ENCODE measurements around the gene EDN2.

The EDN2 gene

DNA sequence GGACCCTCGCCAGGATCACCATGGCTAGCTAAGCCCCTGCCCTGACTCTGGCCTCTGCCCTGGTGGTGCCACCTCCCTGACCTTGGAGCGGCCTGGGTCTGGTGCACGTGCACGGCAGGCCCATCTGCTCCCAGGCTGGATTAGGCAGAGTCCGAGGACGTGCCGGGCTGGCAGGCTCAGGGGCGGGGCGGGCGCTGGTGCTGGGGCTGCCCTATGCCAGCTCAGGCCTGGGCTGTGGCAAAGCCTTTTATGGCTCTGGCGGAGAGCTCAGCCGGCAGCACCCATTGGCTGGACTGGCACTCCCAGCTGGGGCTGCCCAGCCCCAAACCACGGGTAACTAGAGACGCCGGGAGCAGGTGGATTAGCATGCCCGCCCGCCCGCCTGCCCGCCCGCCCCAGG lies 17.1 kb upstream of the EDN2 start:
- no peaks in the 10 kb centered on the region for H3K9me2 ChIP-seq (replicated peaks; ENCODE audit: insufficient read depth, low read length)
- no peak overlapping the region for H3K9ac ChIP-seq (ENCODE audit: low read length)
- no peak overlapping the region for H3K4me2 ChIP-seq (ENCODE audit: low read depth, low read length)
- H3K4me3 ChIP-seq (ENCODE audit: low read length): no peak overlapping the region
- H3K36me3 ChIP-seq (replicated peaks; ENCODE audit: insufficient read depth, low read length): no peaks in the 10 kb centered on the region
- H3K9me3 ChIP-seq (replicated peaks; ENCODE audit: insufficient read depth, low read length): no peaks in the 10 kb centered on the region
- H2AFZ ChIP-seq (ENCODE audit: low read length): no peak overlapping the region
- H4K20me1 ChIP-seq (ENCODE audit: insufficient read depth, low read length): no peaks in the 10 kb centered on the region
- H3K27me3 ChIP-seq (replicated peaks; ENCODE audit: insufficient read depth, low read length): no peaks in the 10 kb centered on the region
- 0 out of 2 replicates have a peak, but pooled peaks cover 6% of the 10 kb centered on the region for H3F3A ChIP-seq (ENCODE audit: insufficient read depth, low read length)
- no peak overlapping the region for H3K27ac ChIP-seq (ENCODE audit: low read length)
- peaks cover 26% of the 10 kb centered on the region for H3K4me1 ChIP-seq (ENCODE audit: low read length)
- TF ChIP-seq EZH2phosphoT487 (IDR thresholded peaks at IDR 0.05; ENCODE audit: low read length) (no peak), EZH2 (optimal IDR thresholded peaks at IDR 0.05; ENCODE audit: low read depth, low read length) (no peak)
- TF ChIP-seq, protein P1, sequence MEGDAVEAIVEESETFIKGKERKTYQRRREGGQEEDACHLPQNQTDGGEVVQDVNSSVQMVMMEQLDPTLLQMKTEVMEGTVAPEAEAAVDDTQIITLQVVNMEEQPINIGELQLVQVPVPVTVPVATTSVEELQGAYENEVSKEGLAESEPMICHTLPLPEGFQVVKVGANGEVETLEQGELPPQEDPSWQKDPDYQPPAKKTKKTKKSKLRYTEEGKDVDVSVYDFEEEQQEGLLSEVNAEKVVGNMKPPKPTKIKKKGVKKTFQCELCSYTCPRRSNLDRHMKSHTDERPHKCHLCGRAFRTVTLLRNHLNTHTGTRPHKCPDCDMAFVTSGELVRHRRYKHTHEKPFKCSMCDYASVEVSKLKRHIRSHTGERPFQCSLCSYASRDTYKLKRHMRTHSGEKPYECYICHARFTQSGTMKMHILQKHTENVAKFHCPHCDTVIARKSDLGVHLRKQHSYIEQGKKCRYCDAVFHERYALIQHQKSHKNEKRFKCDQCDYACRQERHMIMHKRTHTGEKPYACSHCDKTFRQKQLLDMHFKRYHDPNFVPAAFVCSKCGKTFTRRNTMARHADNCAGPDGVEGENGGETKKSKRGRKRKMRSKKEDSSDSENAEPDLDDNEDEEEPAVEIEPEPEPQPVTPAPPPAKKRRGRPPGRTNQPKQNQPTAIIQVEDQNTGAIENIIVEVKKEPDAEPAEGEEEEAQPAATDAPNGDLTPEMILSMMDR (IDR thresholded peaks at IDR 0.05; ENCODE audit: low read length): no peak
- no peaks in the 10 kb centered on the region for H3K79me2 ChIP-seq (ENCODE audit: low read length)
- DNase-seq: no peak

DNA sequence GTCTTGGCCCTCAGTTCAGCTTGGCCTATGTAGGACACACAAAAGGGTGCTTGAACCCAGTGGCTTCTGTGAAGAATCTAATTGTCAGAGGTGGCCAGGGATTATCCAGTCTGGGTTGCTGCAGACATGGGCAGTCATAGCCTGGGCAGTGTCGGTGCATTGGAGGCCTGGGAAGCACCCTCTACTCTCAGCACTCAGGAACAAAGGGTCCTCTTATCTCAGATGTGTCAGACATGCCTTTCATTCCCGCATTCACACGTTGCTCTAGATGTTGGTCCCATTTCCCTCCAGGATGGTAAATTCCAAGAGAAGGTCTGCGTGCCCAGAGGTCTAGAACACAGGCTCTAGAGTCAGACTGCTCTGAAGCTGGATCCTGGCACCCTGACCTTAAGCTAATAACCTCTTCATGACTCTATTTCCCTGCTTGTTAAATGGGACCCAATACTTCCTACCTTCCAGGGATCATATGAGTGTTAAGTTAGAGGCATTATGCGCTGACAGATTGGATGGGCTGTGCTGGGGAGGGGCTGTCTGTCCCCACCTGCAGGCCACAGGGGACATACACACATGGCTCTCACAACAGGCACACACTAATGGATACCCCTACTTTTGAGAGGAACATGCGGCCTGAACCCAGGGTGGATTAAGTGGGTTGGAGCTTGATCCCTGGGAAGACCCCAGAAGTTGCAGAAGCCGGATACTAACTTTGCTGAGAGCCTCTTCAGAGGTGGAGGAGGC lies 16.5 kb upstream of the EDN2 start:
- Histone ChIP-seq H2AFZ (ENCODE audit: low read length) (no peak overlapping the region), H3K27me3 (replicated peaks; ENCODE audit: insufficient read depth, low read length) (no peaks in the 10 kb centered on the region), H3K4me1 (ENCODE audit: low read length) (peaks cover 26% of the 10 kb centered on the region), H3K27ac (ENCODE audit: low read length) (no peak overlapping the region), H3K9me2 (replicated peaks; ENCODE audit: insufficient read depth, low read length) (no peaks in the 10 kb centered on the region), H3K9ac (ENCODE audit: low read length) (no peak overlapping the region), H3K4me2 (ENCODE audit: low read depth, low read length) (no peak overlapping the region), H3F3A (ENCODE audit: insufficient read depth, low read length) (0 out of 2 replicates have a peak, but pooled peaks cover 6% of the 10 kb centered on the region), H3K4me3 (ENCODE audit: low read length) (no peak overlapping the region), H3K9me3 (replicated peaks; ENCODE audit: insufficient read depth, low read length) (no peaks in the 10 kb centered on the region), H4K20me1 (ENCODE audit: insufficient read depth, low read length) (no peaks in the 10 kb centered on the region), H3K79me2 (ENCODE audit: low read length) (no peaks in the 10 kb centered on the region), H3K36me3 (replicated peaks; ENCODE audit: insufficient read depth, low read length) (no peaks in the 10 kb centered on the region)
- no peak for DNase-seq
- TF ChIP-seq EZH2phosphoT487 (IDR thresholded peaks at IDR 0.05; ENCODE audit: low read length) (no peak), EZH2 (optimal IDR thresholded peaks at IDR 0.05; ENCODE audit: low read depth, low read length) (no peak)
- TF ChIP-seq, protein P1 (IDR thresholded peaks at IDR 0.05; ENCODE audit: low read length): no peak

DNA sequence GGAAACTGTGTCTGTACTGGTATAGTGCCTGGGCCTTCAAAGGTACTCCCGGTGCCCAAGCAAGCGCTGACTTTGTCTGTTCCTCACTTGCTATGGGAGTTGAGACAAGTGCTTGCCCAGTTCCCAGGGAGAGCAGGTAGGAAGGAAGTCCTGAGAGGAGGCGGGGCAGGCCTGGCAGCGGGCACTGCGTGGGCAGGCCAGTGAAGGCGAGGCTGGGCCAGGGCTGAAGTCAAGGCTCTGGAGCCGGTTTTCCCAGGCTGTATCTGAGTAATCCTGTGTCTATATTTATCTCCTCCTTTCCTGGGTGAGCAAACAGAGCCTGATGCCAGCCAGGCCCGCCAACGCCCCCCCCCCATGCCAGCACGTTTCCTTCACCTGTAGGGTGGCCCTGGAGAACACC lies 15.9 kb upstream of the EDN2 start:
- H3F3A ChIP-seq (ENCODE audit: insufficient read depth, low read length): 0 out of 2 replicates have a peak, but pooled peaks cover 6% of the 10 kb centered on the region
- no peak overlapping the region for H3K27ac ChIP-seq (ENCODE audit: low read length)
- no peaks in the 10 kb centered on the region for H3K9me2 ChIP-seq (replicated peaks; ENCODE audit: insufficient read depth, low read length)
- no peaks in the 10 kb centered on the region for H3K36me3 ChIP-seq (replicated peaks; ENCODE audit: insufficient read depth, low read length)
- H2AFZ ChIP-seq (ENCODE audit: low read length): no peak overlapping the region
- H3K4me3 ChIP-seq (ENCODE audit: low read length): no peak overlapping the region
- peaks cover 26% of the 10 kb centered on the region for H3K4me1 ChIP-seq (ENCODE audit: low read length)
- no peak for DNase-seq
- H3K79me2 ChIP-seq (ENCODE audit: low read length): no peaks in the 10 kb centered on the region
- H3K9ac ChIP-seq (ENCODE audit: low read length): no peak overlapping the region
- H3K4me2 ChIP-seq (ENCODE audit: low read depth, low read length): no peak overlapping the region
- TF ChIP-seq EZH2phosphoT487 (IDR thresholded peaks at IDR 0.05; ENCODE audit: low read length) (no peak), EZH2 (optimal IDR thresholded peaks at IDR 0.05; ENCODE audit: low read depth, low read length) (no peak)
- TF ChIP-seq, protein P1 (IDR thresholded peaks at IDR 0.05; ENCODE audit: low read length): no peak
- no peaks in the 10 kb centered on the region for H3K9me3 ChIP-seq (replicated peaks; ENCODE audit: insufficient read depth, low read length)
- H4K20me1 ChIP-seq (ENCODE audit: insufficient read depth, low read length): no peaks in the 10 kb centered on the region
- H3K27me3 ChIP-seq (replicated peaks; ENCODE audit: insufficient read depth, low read length): no peaks in the 10 kb centered on the region
